ENCODE data around the gene TBL1XR1.

TBL1XR1 gene

GRCh38 chr3:177150970-177151627 lies 46.2 kb downstream of the TBL1XR1 start:
- peaks cover 2% of the 10 kb centered on the region for H3K4me1 ChIP-seq (ENCODE audit: control insufficient read depth, low read depth, low read length)
- H3K27ac ChIP-seq (ENCODE audit: low read depth, low read length): no peak overlapping the region
- no peak overlapping the region for H2AK5ac ChIP-seq (ENCODE audit: low read length)
- no peak overlapping the region for H3K18ac ChIP-seq (ENCODE audit: low read length)
- no peak overlapping the region for H3K4me2 ChIP-seq (ENCODE audit: low read length)
- no peak overlapping the region for H2BK15ac ChIP-seq (replicated peaks; ENCODE audit: low read depth)
- no peak overlapping the region for H4K5ac ChIP-seq (ENCODE audit: low read length)
- no peak for DNase-seq
- H3K79me1 ChIP-seq (ENCODE audit: low read length): no peaks in the 10 kb centered on the region
- H3K79me2 ChIP-seq (ENCODE audit: control insufficient read depth, insufficient read depth, low read length): peaks cover 78% of the 10 kb centered on the region
- no peak overlapping the region for H3K23ac ChIP-seq (ENCODE audit: low read length)
- no CpG with 5 or more reads among the region's 7 CpGs for WGBS (ENCODE audit: extremely low coverage, insufficient coverage, low lambda C conversion rate)
- no peak overlapping the region for H3K4me3 ChIP-seq (ENCODE audit: low read length)
- H3K36me3 ChIP-seq (ENCODE audit: control insufficient read depth, insufficient read depth, low read length): no peaks in the 10 kb centered on the region
- H3K4ac ChIP-seq (ENCODE audit: low read depth, low read length): no peak overlapping the region
- no peak overlapping the region for H2BK120ac ChIP-seq (ENCODE audit: low read depth, low read length)
- H4K8ac ChIP-seq (ENCODE audit: low read depth, low read length): no peak overlapping the region
- no peak overlapping the region for H2BK5ac ChIP-seq (ENCODE audit: low read length)
- no peak overlapping the region for H3K56ac ChIP-seq (ENCODE audit: low read length)
- no peak overlapping the region for H3K9ac ChIP-seq (ENCODE audit: low read length)
- H3K27me3 ChIP-seq (ENCODE audit: insufficient read depth, low read length, poor library complexity): no peaks in the 10 kb centered on the region

GRCh38 chr3:177150218-177150916 lies 46.9 kb downstream of the TBL1XR1 start:
- WGBS (ENCODE audit: extremely low coverage, insufficient coverage, low lambda C conversion rate): no CpG with 5 or more reads among the region's 3 CpGs
- no peak for DNase-seq
- H3K4me3 ChIP-seq (ENCODE audit: low read length): no peak overlapping the region
- H3K36me3 ChIP-seq (ENCODE audit: control insufficient read depth, insufficient read depth, low read length): no peaks in the 10 kb centered on the region
- H2BK5ac ChIP-seq (ENCODE audit: low read length): no peak overlapping the region
- no peak overlapping the region for H3K23ac ChIP-seq (ENCODE audit: low read length)
- no peak overlapping the region for H3K18ac ChIP-seq (ENCODE audit: low read length)
- H4K5ac ChIP-seq (ENCODE audit: low read length): no peak overlapping the region
- H3K9ac ChIP-seq (ENCODE audit: low read length): no peak overlapping the region
- H2BK15ac ChIP-seq (replicated peaks; ENCODE audit: low read depth): no peak overlapping the region
- H3K27ac ChIP-seq (ENCODE audit: low read depth, low read length): no peak overlapping the region
- H3K27me3 ChIP-seq (ENCODE audit: insufficient read depth, low read length, poor library complexity): no peaks in the 10 kb centered on the region
- H2AK5ac ChIP-seq (ENCODE audit: low read length): no peak overlapping the region
- H3K79me1 ChIP-seq (ENCODE audit: low read length): no peaks in the 10 kb centered on the region
- no peak overlapping the region for H4K8ac ChIP-seq (ENCODE audit: low read depth, low read length)
- no peak overlapping the region for H3K4me2 ChIP-seq (ENCODE audit: low read length)
- peaks cover 2% of the 10 kb centered on the region for H3K4me1 ChIP-seq (ENCODE audit: control insufficient read depth, low read depth, low read length)
- peaks cover 80% of the 10 kb centered on the region for H3K79me2 ChIP-seq (ENCODE audit: control insufficient read depth, insufficient read depth, low read length)
- no peak overlapping the region for H3K56ac ChIP-seq (ENCODE audit: low read length)
- no peak overlapping the region for H3K4ac ChIP-seq (ENCODE audit: low read depth, low read length)
- no peak overlapping the region for H2BK120ac ChIP-seq (ENCODE audit: low read depth, low read length)

DNA sequence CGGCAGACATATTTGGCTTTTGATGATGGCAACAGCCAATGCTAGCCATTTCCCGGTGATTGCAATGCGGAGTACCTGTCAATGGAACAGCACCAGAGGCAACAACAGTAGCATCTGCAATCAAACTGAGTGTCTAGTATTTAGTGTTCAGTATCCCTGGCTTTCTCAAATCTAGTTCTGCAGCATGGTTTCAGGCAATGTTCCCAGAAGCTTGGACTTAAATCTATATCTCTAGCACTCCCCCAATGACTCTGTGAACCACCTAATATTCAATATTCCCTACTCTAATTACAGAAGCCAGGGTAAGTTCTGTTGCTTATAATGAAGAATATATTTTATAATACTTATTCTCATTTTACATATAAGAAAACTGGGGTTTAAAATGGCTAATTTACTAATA lies 48.2 kb downstream of the TBL1XR1 start:
- no CpG with 5 or more reads among the region's 3 CpGs for WGBS (ENCODE audit: extremely low coverage, insufficient coverage, low lambda C conversion rate)
- Histone ChIP-seq H2BK5ac (ENCODE audit: low read length) (no peak overlapping the region), H3K79me2 (ENCODE audit: control insufficient read depth, insufficient read depth, low read length) (peaks cover 87% of the 10 kb centered on the region), H3K23ac (ENCODE audit: low read length) (no peak overlapping the region), H3K36me3 (ENCODE audit: control insufficient read depth, insufficient read depth, low read length) (no peaks in the 10 kb centered on the region), H2BK15ac (replicated peaks; ENCODE audit: low read depth) (no peak overlapping the region), H4K8ac (ENCODE audit: low read depth, low read length) (no peak overlapping the region), H3K56ac (ENCODE audit: low read length) (no peak overlapping the region), H3K9ac (ENCODE audit: low read length) (no peak overlapping the region), H2AK5ac (ENCODE audit: low read length) (no peak overlapping the region), H4K5ac (ENCODE audit: low read length) (no peak overlapping the region), H3K79me1 (ENCODE audit: low read length) (no peaks in the 10 kb centered on the region), H3K4ac (ENCODE audit: low read depth, low read length) (no peak overlapping the region), H3K18ac (ENCODE audit: low read length) (no peak overlapping the region), H3K27me3 (ENCODE audit: insufficient read depth, low read length, poor library complexity) (no peaks in the 10 kb centered on the region), H3K27ac (ENCODE audit: low read depth, low read length) (no peak overlapping the region), H3K4me2 (ENCODE audit: low read length) (no peak overlapping the region), H2BK120ac (ENCODE audit: low read depth, low read length) (no peak overlapping the region), H3K4me3 (ENCODE audit: low read length) (no peak overlapping the region), H3K4me1 (ENCODE audit: control insufficient read depth, low read depth, low read length) (peaks cover 2% of the 10 kb centered on the region)
- DNase-seq: no peak

DNA sequence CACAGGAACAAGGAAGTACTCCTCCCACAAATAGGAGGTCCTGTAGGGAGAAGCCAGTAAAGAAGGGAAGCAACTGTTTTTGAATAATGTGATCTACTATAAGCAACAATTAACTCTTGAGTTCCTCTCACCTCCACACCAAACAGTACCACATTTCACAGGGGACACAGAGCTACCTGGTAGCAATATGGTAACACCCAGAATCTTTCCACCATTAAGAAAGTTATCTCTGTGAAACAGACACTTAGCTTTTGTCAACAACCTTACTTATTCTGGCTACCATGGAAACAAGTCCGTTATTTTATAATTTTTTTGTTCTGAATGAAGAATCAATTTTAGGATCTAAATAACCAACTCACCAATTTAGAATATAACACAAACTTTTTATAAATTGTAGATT lies 49.5 kb downstream of the TBL1XR1 start:
- no peak overlapping the region for H3K9ac ChIP-seq (ENCODE audit: low read length)
- H3K18ac ChIP-seq (ENCODE audit: low read length): no peak overlapping the region
- H3K23ac ChIP-seq (ENCODE audit: low read length): no peak overlapping the region
- H3K4me3 ChIP-seq (ENCODE audit: low read length): no peak overlapping the region
- H3K79me2 ChIP-seq (ENCODE audit: control insufficient read depth, insufficient read depth, low read length): peaks cover 92% of the 10 kb centered on the region
- no CpG with 5 or more reads among the region's 1 CpG for WGBS (ENCODE audit: extremely low coverage, insufficient coverage, low lambda C conversion rate)
- no peak for DNase-seq
- no peak overlapping the region for H3K56ac ChIP-seq (ENCODE audit: low read length)
- no peak overlapping the region for H4K5ac ChIP-seq (ENCODE audit: low read length)
- H2AK5ac ChIP-seq (ENCODE audit: low read length): no peak overlapping the region
- no peak overlapping the region for H3K27ac ChIP-seq (ENCODE audit: low read depth, low read length)
- H3K4me2 ChIP-seq (ENCODE audit: low read length): no peak overlapping the region
- no peak overlapping the region for H3K4ac ChIP-seq (ENCODE audit: low read depth, low read length)
- H3K27me3 ChIP-seq (ENCODE audit: insufficient read depth, low read length, poor library complexity): no peaks in the 10 kb centered on the region
- no peak overlapping the region for H4K8ac ChIP-seq (ENCODE audit: low read depth, low read length)
- no peaks in the 10 kb centered on the region for H3K79me1 ChIP-seq (ENCODE audit: low read length)
- no peak overlapping the region for H2BK5ac ChIP-seq (ENCODE audit: low read length)
- H3K4me1 ChIP-seq (ENCODE audit: control insufficient read depth, low read depth, low read length): peaks cover 2% of the 10 kb centered on the region
- no peaks in the 10 kb centered on the region for H3K36me3 ChIP-seq (ENCODE audit: control insufficient read depth, insufficient read depth, low read length)
- no peak overlapping the region for H2BK120ac ChIP-seq (ENCODE audit: low read depth, low read length)
- H2BK15ac ChIP-seq (replicated peaks; ENCODE audit: low read depth): no peak overlapping the region

GRCh38 chr3:177146646-177147045 lies 50.6 kb downstream of the TBL1XR1 start:
- no peak for DNase-seq
- Histone ChIP-seq H3K27me3 (ENCODE audit: insufficient read depth, low read length, poor library complexity) (no peaks in the 10 kb centered on the region), H2BK120ac (ENCODE audit: low read depth, low read length) (no peak overlapping the region), H2BK5ac (ENCODE audit: low read length) (no peak overlapping the region), H3K36me3 (ENCODE audit: control insufficient read depth, insufficient read depth, low read length) (no peaks in the 10 kb centered on the region), H3K23ac (ENCODE audit: low read length) (no peak overlapping the region), H2AK5ac (ENCODE audit: low read length) (no peak overlapping the region), H2BK15ac (replicated peaks; ENCODE audit: low read depth) (no peak overlapping the region), H3K4me3 (ENCODE audit: low read length) (no peak overlapping the region), H3K4me2 (ENCODE audit: low read length) (no peak overlapping the region), H4K8ac (ENCODE audit: low read depth, low read length) (no peak overlapping the region), H3K79me1 (ENCODE audit: low read length) (no peaks in the 10 kb centered on the region), H3K56ac (ENCODE audit: low read length) (no peak overlapping the region), H3K79me2 (ENCODE audit: control insufficient read depth, insufficient read depth, low read length) (peaks cover 92% of the 10 kb centered on the region), H3K9ac (ENCODE audit: low read length) (no peak overlapping the region), H3K27ac (ENCODE audit: low read depth, low read length) (no peak overlapping the region), H3K4ac (ENCODE audit: low read depth, low read length) (no peak overlapping the region), H3K18ac (ENCODE audit: low read length) (no peak overlapping the region), H4K5ac (ENCODE audit: low read length) (no peak overlapping the region), H3K4me1 (ENCODE audit: control insufficient read depth, low read depth, low read length) (peaks cover 2% of the 10 kb centered on the region)
- WGBS (ENCODE audit: extremely low coverage, insufficient coverage, low lambda C conversion rate): no CpG with 5 or more reads among the region's 4 CpGs

Measured in mesendoderm (in vitro differentiated cells).